ENCODE data around the gene NSD1.

Gene NSD1

GRCh38 chr5:177198738-177199137, 65.2 kb downstream of the NSD1 start:
- TF ChIP-seq TEAD4 (IDR thresholded peaks at IDR 0.05) (no peak), EP300 (IDR thresholded peaks at IDR 0.05; ENCODE audit: borderline replicate concordance) (no peak), TAF1 (IDR thresholded peaks at IDR 0.05; ENCODE audit: low read depth) (no peak), USF1 (IDR thresholded peaks at IDR 0.05) (no peak)

- TF ChIP-seq FOXM1 (IDR thresholded peaks at IDR 0.05; ENCODE audit: borderline replicate concordance, low read depth) (no peak), YY1 (IDR thresholded peaks at IDR 0.05; ENCODE audit: low read depth) (no peak)
Measured at GRCh38 chr5:177204281-177204680, 70.7 kb downstream of the NSD1 start.

GRCh38 chr5:177209610-177210009, 76.0 kb downstream of the NSD1 start:
- TF ChIP-seq REST (IDR thresholded peaks at IDR 0.05; ENCODE audit: low read depth) (no peak), TEAD4 (IDR thresholded peaks at IDR 0.05) (no peak), ZBTB7A (IDR thresholded peaks at IDR 0.05; ENCODE audit: low read depth) (no peak), EP300 (IDR thresholded peaks at IDR 0.05; ENCODE audit: borderline replicate concordance) (no peak), TAF1 (IDR thresholded peaks at IDR 0.05; ENCODE audit: low read depth) (no peak), MAX (IDR thresholded peaks at IDR 0.05) (no peak), CREB1 (IDR thresholded peaks at IDR 0.05; ENCODE audit: low read depth) (no peak), TCF12 (IDR thresholded peaks at IDR 0.05; ENCODE audit: low read depth) (no peak), EGR1 (IDR thresholded peaks at IDR 0.05) (no peak), CEBPB (IDR thresholded peaks at IDR 0.05) (no peak), USF1 (IDR thresholded peaks at IDR 0.05) (no peak), NFIC (IDR thresholded peaks at IDR 0.05) (no peak)

- no peak for TF ChIP-seq EP300 (IDR thresholded peaks at IDR 0.05; ENCODE audit: borderline replicate concordance)
- no peak for TF ChIP-seq NFIC (IDR thresholded peaks at IDR 0.05)
- no peak for TF ChIP-seq CREB1 (IDR thresholded peaks at IDR 0.05; ENCODE audit: low read depth)
- no peak for TF ChIP-seq FOXM1 (IDR thresholded peaks at IDR 0.05; ENCODE audit: borderline replicate concordance, low read depth)
- no peak for TF ChIP-seq EGR1 (IDR thresholded peaks at IDR 0.05)
- TF ChIP-seq YY1 (IDR thresholded peaks at IDR 0.05; ENCODE audit: low read depth) = no peak
- no peak for TF ChIP-seq TEAD4 (IDR thresholded peaks at IDR 0.05)
- no peak for TF ChIP-seq USF1 (IDR thresholded peaks at IDR 0.05)
Measured at GRCh38 chr5:177212242-177212641, 78.7 kb downstream of the NSD1 start.

GRCh38 chr5:177220576-177220975, 87.0 kb downstream of the NSD1 start:
- TF ChIP-seq TEAD4 (IDR thresholded peaks at IDR 0.05) (no peak), CREB1 (IDR thresholded peaks at IDR 0.05; ENCODE audit: low read depth) (no peak), TCF12 (IDR thresholded peaks at IDR 0.05; ENCODE audit: low read depth) (no peak), NFIC (IDR thresholded peaks at IDR 0.05) (no peak), USF1 (IDR thresholded peaks at IDR 0.05) (no peak), FOXM1 (IDR thresholded peaks at IDR 0.05; ENCODE audit: borderline replicate concordance, low read depth) (no peak), MAX (IDR thresholded peaks at IDR 0.05) (no peak), EGR1 (IDR thresholded peaks at IDR 0.05) (no peak), CEBPB (IDR thresholded peaks at IDR 0.05) (no peak), TAF1 (IDR thresholded peaks at IDR 0.05; ENCODE audit: low read depth) (no peak), YY1 (IDR thresholded peaks at IDR 0.05; ENCODE audit: low read depth) (no peak), REST (IDR thresholded peaks at IDR 0.05; ENCODE audit: low read depth) (no peak), EP300 (IDR thresholded peaks at IDR 0.05; ENCODE audit: borderline replicate concordance) (no peak), RAD21 (IDR thresholded peaks at IDR 0.05; ENCODE audit: low read depth) (no peak)

GRCh38 chr5:177222269-177222668, 88.7 kb downstream of the NSD1 start:
- TF ChIP-seq EGR1 (IDR thresholded peaks at IDR 0.05) (no peak), CEBPB (IDR thresholded peaks at IDR 0.05) (no peak), TEAD4 (IDR thresholded peaks at IDR 0.05) (no peak), MAX (IDR thresholded peaks at IDR 0.05) (no peak)
